ENCODE measurements around the gene DAB2.

DAB2 gene

DNA sequence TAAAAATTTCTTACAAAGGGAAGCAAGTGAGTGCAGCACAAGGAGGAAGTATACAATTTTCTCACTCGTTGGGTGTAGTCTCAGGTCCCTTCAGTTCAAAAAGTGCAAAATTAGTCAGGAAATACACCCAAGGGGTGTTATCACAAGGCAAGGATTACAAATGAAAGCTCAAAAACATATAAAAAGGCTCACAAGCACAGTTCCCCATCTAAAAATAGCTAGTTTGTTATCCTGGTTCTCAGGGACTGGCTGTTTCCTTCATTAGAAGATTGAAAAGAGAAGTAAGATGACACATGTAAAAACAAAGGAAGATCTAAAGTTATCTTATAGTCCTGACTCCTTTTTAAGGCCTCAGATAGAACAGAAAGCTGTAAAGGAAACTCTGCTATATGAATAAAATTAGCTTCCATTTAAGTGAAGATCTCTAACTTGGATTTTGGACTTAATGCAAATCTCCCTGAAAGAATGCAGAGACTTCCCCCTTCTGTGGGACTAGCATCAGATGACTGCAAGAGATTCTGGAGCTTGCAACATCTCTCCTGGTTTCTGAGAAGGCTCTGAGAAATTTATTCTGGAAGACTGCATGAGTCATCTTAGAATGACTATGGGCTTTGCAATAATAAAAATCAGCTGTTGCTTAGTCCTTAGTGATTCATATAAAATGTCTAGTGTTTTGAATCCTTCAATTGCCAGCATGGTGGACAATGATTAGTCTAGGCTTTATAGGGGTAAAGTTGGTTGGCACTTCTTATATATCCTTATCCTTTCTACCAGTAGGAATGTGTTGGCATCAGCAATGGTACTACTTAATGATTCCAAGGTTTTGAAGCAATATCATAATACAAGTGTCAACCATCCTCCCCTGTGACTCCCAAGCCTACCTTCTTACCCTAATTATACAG, 25.4 kb downstream of the DAB2 start:
- Histone ChIP-seq H3K79me2 (no peaks in the 10 kb centered on the region), H3K9me3 (ENCODE audit: control insufficient read depth, low read length) (no peaks in the 10 kb centered on the region), H3K4me3 (ENCODE audit: low read depth, low read length) (no peak overlapping the region), H3K27me3 (ENCODE audit: control insufficient read depth, insufficient read depth, low read length) (no peaks in the 10 kb centered on the region), H3K27ac (no peak overlapping the region), H3K4me1 (peaks cover 7% of the 10 kb centered on the region), H3K36me3 (ENCODE audit: control insufficient read depth, insufficient read depth, low read length) (no peaks in the 10 kb centered on the region), H3K4me2 (ENCODE audit: low read length) (no peak overlapping the region), H3K9ac (no peak overlapping the region), H2AFZ (no peak overlapping the region)
- TF ChIP-seq, protein P1, sequence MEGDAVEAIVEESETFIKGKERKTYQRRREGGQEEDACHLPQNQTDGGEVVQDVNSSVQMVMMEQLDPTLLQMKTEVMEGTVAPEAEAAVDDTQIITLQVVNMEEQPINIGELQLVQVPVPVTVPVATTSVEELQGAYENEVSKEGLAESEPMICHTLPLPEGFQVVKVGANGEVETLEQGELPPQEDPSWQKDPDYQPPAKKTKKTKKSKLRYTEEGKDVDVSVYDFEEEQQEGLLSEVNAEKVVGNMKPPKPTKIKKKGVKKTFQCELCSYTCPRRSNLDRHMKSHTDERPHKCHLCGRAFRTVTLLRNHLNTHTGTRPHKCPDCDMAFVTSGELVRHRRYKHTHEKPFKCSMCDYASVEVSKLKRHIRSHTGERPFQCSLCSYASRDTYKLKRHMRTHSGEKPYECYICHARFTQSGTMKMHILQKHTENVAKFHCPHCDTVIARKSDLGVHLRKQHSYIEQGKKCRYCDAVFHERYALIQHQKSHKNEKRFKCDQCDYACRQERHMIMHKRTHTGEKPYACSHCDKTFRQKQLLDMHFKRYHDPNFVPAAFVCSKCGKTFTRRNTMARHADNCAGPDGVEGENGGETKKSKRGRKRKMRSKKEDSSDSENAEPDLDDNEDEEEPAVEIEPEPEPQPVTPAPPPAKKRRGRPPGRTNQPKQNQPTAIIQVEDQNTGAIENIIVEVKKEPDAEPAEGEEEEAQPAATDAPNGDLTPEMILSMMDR (IDR thresholded peaks at IDR 0.05): no peak

GRCh38 chr5:39396843-39397242, 27.9 kb downstream of the DAB2 start:
- Histone ChIP-seq H3K36me3 (ENCODE audit: control insufficient read depth, insufficient read depth, low read length) (no peaks in the 10 kb centered on the region), H3K9me3 (ENCODE audit: control insufficient read depth, low read length) (no peaks in the 10 kb centered on the region), H2AFZ (no peak overlapping the region), H3K4me2 (ENCODE audit: low read length) (no peak overlapping the region), H3K4me3 (ENCODE audit: low read depth, low read length) (no peak overlapping the region), H3K27me3 (ENCODE audit: control insufficient read depth, insufficient read depth, low read length) (no peaks in the 10 kb centered on the region), H3K79me2 (no peaks in the 10 kb centered on the region), H3K27ac (no peak overlapping the region), H3K9ac (no peak overlapping the region), H3K4me1 (peaks cover 7% of the 10 kb centered on the region)
- TF ChIP-seq, protein P1 (IDR thresholded peaks at IDR 0.05): no peak

DNA sequence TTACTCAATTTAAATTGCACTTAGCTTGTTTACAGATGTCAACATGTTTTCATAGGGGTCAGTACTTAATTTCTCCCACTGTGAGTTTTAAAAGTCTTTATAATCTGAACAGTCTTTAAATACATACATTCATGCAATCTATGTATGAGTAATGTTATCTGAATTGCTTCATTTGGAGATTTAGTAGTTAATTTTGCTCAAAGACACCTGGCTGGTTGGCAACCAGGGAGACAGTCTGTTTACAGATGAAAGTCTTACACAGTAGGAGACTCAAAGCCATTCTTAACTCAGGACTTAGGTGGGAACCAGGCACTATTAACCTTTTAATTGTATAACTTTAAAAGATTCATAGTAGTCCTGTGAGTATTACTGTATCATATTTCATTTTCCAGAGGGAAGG, 29.3 kb downstream of the DAB2 start:
- Histone ChIP-seq H3K4me3 (ENCODE audit: low read depth, low read length) (no peak overlapping the region), H3K27me3 (ENCODE audit: control insufficient read depth, insufficient read depth, low read length) (no peaks in the 10 kb centered on the region), H3K79me2 (no peaks in the 10 kb centered on the region), H3K9ac (no peak overlapping the region), H3K27ac (no peak overlapping the region), H3K4me1 (peaks cover under 1% of the 10 kb centered on the region), H2AFZ (no peak overlapping the region), H3K4me2 (ENCODE audit: low read length) (no peak overlapping the region), H3K9me3 (ENCODE audit: control insufficient read depth, low read length) (no peaks in the 10 kb centered on the region), H3K36me3 (ENCODE audit: control insufficient read depth, insufficient read depth, low read length) (no peaks in the 10 kb centered on the region)
- TF ChIP-seq, protein P1 (IDR thresholded peaks at IDR 0.05): no peak

DNA sequence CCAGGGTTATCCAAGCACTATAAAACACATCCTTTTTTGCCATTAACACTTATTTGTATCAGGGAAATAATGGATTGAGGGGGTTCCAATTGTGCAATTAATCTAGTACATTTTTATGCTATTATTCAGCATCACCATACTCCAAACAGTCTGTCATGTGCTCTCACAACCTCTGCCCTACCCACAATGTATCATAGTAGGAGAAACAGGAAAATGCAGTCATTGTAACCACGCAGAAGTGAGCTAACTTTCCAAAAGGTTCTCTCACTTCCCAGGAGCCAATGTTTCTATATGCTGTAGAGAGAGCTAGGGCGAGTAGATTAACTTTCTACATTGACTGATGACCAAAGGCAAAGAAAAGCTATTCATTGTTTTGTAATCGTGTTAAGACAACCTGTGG, 29.8 kb downstream of the DAB2 start:
- no peak overlapping the region for H2AFZ ChIP-seq
- no peak overlapping the region for H3K4me2 ChIP-seq (ENCODE audit: low read length)
- no peaks in the 10 kb centered on the region for H3K9me3 ChIP-seq (ENCODE audit: control insufficient read depth, low read length)
- no peaks in the 10 kb centered on the region for H3K4me1 ChIP-seq
- H3K79me2 ChIP-seq: no peaks in the 10 kb centered on the region
- no peak overlapping the region for H3K9ac ChIP-seq
- TF ChIP-seq, protein P1 (IDR thresholded peaks at IDR 0.05): no peak
- no peaks in the 10 kb centered on the region for H3K27me3 ChIP-seq (ENCODE audit: control insufficient read depth, insufficient read depth, low read length)
- H3K36me3 ChIP-seq (ENCODE audit: control insufficient read depth, insufficient read depth, low read length): no peaks in the 10 kb centered on the region
- no peak overlapping the region for H3K27ac ChIP-seq
- no peak overlapping the region for H3K4me3 ChIP-seq (ENCODE audit: low read depth, low read length)

DNA sequence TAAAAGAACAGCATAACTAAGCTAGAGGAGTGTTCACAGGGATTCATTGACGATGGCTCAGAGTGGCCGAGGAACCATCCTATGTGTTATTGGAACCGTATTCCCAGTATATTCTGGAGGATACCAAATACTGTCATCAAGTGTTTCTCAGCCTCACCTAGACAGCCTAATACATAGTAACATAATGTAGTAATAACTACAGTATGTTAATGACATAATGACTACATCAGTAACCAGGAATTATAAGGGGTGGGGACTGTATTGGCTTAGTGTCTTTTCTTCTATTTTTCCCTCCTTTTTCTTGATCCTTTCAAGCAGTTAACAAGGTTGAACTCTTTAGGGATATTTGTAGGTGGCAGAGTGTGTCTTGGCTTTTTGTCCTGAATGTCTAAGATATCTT, 33.8 kb downstream of the DAB2 start:
- no peak overlapping the region for H2AFZ ChIP-seq
- no peaks in the 10 kb centered on the region for H3K27me3 ChIP-seq (ENCODE audit: control insufficient read depth, insufficient read depth, low read length)
- H3K27ac ChIP-seq: no peak overlapping the region
- no peaks in the 10 kb centered on the region for H3K79me2 ChIP-seq
- H3K4me3 ChIP-seq (ENCODE audit: low read depth, low read length): no peak overlapping the region
- TF ChIP-seq, protein P1 (IDR thresholded peaks at IDR 0.05): no peak
- no peaks in the 10 kb centered on the region for H3K4me1 ChIP-seq
- H3K4me2 ChIP-seq (ENCODE audit: low read length): no peak overlapping the region
- no peaks in the 10 kb centered on the region for H3K36me3 ChIP-seq (ENCODE audit: control insufficient read depth, insufficient read depth, low read length)
- H3K9ac ChIP-seq: no peak overlapping the region
- H3K9me3 ChIP-seq (ENCODE audit: control insufficient read depth, low read length): no peaks in the 10 kb centered on the region
